Lower leg skin (tissue), 3 donors: ENCODE measurements around the gene SNRPB2.

Source experiments
- CTCF ChIP-seq, 3 donors: fragments of 450-650 bp; IDR thresholded peaks; one replicate each; pipeline ENCODE4 v1.5.1; 2016; ENCODE audit warnings: antibody characterized with exemption in 3 of 3, mild to moderate bottlenecking in 3 of 3, moderate library complexity in 2 of 3
- POLR2A ChIP-seq, 2 donors: fragments of 450-650 bp; IDR thresholded peaks; one replicate each; pipeline ENCODE4 v1.6.1; 2016 to 2017; ENCODE audit warnings: antibody characterized with exemption in 2 of 2, mild to moderate bottlenecking in 1 of 2, moderate library complexity in 1 of 2

GRCh38 chr20:16759181-16759563, 29.3 kb downstream of the SNRPB2 start:
- TF ChIP-seq CTCF (IDR thresholded peaks at IDR 0.05) (no peak), POLR2A (IDR thresholded peaks at IDR 0.05) (no peak)
